Stimulated activated CD8-positive, alpha-beta memory T cell treated with anti-CD3 and anti-CD28 coated beads, Interleukin-15, amount 100 ng/mL, for 24 hours (primary cell): ENCODE data around the gene NRARP.

Experiments used
- DNase-seq: peaks from one replicate; pipeline ENCODE4 v3.0.0-alpha.2; 2020; ENCODE audit warnings: low read depth

The NRARP gene

DNA sequence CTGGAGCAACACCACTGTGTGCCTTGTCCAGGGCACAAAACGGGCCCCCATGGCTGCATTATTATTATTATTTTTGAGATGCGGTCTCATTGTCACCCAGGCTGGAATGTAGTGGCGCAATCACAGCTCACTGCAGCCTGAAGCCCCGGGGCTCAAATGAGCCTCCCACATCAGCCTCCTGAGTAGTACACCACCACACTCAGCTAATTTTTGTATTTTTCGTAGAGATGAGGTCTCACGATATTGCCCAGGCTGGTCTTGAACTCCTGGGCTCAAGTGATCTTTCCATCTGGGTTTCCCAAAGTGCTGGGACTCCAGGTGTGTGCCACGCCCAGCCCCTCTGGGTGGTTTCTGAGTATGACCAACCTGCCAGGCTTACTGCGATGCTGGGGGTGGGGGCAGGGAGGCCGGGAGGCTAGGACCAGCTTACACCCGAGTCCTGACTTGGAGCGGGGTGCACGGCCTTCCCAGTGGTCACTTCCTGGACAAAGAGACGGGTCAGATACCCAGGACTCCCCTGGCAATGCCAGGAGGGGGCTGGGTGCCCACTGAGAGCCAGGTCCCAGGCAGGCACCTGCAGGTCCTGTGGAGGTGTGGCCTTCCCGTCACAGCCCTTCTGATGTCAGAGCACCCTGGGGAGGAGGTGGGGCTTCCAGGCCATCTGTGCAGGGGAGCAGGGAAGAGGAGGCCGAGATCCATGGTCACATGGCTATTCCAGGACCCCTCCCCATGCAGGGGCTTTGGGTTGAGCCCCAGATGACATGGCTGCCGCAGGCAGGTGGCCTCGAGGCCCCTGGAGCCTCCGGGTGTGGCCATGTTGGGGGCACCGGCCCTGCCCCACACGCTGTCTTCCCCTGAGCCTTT lies 8.3 kb upstream of the NRARP start:
- no peak for DNase-seq

DNA sequence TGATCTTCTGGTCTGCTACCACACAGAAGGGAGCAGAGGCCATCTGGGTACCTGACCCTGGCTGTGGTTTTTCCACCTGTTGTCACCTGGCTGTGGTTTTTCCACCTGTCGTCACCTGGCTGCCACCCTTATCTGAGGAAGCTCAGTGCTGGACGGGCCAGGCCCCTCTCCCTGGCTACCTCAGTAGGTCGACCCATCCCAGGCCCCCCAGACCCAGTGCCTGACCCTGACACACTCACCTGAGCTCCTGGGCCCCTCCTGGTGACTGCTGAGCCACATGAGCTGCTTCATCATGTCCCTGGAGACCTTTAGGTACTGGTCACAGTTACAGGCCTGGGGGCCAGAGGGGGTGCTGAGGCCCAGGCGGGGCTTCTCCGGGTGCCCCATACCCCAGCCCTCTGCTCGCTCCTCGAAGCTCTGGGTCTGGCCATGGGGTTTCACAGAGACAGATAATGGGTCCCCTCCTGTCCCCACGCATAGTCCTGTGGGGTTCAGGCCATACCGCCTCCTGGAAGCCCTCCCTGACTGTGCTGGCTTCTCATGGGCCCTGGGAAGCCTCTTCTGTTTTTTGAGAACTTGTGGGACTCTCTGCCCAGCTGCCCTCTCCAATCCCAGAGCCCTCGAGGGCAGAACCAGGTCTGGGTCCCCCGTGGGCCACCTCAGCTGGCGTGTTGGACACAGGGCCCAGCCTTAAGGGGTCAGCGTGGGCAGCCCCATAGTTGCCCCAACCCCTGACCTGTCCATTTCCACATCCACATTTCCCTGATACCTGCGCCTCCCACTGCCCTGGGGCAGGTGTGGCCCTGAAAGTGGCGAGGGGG lies 7.5 kb upstream of the NRARP start:
- no peak for DNase-seq

DNA sequence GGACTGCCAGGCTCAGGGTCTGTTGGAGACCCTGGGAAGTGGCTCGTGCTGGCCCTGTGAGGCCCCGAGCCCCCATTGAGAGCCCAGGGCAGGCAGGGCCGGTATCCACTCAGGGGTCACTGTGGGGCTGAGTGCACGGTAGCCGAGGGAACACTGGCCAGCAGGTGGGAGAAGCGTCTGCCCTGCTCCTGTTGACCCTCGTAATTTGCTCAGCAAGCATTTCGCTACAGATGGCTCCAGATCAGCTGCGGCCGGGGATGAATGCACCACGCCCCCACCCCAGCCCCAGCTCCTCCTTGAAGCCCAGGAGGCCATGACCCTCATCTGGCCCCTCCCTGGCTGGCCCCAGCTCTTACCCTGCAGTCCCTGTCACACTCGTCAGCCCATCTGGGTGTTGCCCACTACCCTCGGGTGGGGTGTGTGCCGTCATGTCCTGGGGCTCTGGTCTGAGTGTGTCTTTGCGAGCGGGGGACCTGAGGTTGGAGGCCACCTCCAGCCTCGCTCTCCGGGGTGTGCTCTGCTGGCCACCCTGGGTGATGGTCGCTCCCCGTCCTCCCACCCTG lies 6.1 kb upstream of the NRARP start:
- DNase-seq = no peak

DNA sequence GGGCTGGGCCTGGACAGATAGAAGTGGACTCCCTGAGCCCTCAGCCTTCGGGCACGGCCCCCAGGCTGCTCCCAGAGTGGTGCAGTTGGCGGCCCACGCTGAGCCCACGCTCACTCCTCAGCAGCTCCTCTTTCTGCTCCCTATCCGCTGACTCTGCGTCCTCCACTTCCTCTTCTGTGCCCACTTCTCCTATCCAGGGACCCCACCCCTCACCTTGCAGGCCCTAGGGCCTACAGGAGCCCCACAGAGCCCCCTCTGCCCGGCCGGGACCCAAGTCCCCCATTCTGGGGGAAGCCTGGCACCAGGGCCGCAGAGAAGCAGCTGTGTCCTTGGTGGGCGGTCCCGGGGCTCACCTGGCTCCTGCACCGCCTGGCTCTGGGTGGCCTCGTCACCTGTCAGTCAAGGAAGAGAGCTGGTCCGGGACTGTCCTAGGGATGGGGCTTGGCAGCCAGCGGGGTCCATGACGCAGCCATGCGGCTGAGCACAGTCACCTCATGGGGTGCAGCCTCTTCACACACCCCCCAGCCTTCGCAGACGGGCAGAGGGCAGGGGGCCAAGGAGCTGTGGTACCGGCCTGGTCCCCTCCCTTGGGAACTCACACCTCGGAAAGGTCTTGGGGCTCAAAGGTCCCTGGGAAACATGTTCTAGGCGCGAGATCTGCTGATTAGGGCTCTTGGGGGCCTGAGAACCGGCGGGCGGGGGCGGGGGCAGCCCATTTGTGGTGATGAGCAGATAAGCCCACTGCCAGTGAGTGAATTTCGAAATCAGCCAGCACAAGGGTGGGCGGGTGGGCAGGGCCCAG lies 5.4 kb upstream of the NRARP start:
- no peak for DNase-seq

DNA sequence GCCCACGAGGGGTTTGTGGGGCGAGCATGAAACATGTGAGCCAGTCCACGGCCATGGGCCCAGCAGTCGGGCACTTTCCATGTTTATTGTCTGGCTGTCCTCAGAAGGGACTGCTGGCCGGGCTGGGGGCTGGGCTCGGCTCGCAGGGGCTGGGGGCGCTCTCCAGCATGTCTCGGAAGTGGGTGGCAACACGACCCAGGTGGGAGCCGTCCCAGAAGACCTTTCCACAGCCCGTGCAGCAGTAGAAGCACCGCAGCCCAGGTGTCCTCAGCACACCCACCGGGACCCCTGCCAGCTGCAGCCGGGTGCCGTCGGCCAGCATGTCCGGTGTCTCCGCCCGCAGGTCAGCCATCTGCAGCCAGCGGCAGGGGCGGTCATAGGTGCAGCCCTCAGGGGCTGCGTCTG lies 4.8 kb upstream of the NRARP start:
- DNase-seq = no peak

DNA sequence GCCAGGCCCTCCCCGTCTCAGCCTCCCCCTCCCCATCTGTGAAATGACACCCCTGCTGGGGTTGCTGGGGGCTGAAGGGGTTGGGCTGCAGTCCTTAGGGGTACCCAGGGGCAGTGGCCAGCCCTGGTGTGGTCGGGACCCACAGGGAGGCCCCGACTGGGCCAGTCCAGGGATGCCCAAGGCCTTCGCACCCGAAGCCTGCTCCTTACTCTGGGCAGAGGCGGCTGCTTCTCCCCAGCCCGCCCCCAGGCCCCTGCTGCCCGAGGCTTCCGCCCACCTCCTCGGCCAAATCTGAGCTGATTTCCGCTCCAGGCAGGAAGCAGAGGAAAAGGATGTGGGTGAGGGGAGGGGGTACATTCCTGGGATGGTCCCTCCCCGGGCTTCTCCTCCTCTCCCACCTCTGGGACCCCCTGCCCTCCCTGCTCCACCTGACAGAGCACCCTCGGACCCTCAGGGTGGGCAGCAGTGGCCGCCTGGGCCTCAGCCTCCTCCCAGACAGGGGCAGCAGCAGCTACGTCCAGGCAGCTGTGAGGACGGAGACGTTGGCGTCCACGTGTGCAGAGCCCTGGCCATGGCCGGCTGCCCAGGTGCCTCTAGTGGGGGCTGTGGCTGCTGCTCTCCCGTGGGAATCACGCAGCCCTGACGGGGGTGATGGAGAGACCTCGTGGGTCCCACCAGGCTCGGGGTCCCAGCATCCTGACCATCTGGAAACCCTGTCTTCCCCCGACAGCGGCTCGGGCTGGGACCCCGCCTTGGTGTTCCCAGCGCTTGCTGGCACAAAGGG lies 4.2 kb upstream of the NRARP start:
- no peak for DNase-seq

DNA sequence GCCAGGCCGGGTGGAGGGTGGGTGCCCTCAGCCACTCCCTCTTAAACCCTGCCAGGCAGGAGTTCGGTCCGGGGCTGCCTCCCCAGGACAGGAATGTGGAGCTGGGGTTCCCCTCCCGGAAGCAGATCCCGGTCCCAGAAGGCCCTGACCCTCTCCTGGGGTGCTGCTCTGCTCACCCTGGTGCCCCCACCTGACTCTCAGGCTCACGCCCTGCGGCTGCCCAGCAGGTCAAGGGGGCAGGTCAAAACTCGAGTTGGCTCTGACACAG lies 3.7 kb upstream of the NRARP start:
- DNase-seq = no peak

DNA sequence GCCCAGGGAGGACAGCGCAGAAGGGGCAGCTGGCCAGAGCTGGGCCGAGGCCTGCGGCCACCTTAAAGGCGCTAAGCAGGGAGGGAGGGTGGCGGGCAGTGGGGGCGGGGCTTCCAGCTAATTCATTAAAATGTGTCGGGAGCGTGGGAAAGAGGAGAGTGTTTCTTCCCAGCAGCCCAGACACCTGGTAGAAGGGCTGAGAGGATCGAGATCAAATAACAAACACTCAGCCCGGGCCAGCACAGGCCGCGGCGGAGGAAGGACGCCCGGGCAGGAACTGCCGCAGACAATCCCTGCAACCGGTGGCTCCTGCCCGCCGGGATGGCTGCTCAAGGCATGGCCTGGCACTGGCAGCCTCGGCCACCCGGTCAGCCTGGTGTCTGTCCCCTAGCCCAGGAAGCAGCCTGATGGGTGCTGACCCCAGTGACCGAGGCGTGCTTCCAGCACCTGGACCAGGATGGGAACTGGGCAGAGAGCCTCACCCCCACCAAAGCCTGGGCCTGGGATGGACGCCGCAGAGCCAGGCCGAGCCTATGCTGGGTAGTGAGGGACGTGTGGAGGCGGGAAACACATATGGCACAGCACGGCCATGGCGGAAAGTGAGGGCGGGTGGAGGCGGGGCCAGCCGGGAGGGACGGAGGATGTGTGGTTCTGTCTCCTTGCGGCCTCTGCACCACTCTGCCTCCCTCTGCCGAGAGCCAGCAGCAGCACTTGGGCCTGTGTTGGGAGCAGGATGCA lies 3.2 kb upstream of the NRARP start:
- no peak for DNase-seq

DNA sequence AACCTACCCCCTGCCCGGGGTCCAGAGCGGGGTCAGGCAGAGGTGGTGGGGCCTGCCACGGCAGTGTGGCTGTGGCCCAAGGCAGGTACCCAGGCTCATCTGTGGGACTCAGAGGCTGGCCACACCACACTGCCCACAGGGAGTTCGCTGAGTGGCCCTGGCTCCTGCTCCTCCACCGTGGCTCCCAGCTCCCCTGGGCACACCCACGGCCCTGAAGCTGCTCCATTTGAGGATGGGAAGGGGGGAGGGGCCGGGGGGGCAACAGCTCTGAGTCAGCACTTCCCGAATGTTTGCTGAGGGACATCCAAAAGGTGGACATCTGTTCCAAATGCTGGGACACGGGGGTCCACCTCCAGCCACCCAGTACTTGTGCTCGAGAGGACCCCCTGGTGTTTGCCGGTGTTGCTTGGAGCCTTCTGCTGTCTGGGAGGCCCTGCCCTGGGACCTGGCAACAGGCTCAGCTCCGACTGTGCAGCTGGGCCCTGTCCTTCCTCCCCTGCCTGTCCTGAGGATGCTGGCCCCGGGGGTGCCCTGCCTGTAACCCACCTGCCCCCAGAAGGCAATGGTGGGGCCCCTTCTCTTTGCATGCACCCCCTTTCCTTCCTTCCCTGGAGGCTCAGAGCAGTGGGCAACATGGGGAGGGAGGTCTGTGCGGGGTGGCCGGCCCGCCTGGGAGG lies 2.5 kb upstream of the NRARP start:
- DNase-seq = no peak

DNA sequence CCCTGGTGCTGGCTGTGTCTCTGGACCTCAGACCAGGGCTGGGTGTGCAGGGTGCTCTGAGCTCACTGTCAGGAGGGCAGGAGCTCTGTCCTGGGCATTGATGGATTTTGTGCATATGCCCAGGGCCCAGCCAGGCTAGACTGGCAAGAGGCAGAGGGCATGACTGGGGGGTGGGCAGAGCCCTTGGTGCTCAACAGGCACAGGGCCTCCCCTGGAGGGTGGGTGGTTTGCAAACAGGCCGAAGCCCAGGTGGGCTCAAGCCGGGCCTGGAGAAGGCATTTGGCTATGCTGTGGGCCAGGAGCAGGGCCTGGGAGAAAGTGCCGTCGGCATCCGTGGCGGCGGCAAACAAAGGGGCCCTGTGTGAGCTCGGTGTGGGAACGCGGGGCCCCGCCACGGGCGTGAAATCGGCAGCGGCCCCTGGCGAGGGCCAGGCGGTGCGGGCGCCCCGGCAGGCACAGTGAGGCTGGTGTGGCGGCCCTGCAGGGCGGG lies 1.9 kb upstream of the NRARP start:
- DNase-seq = no peak

DNA sequence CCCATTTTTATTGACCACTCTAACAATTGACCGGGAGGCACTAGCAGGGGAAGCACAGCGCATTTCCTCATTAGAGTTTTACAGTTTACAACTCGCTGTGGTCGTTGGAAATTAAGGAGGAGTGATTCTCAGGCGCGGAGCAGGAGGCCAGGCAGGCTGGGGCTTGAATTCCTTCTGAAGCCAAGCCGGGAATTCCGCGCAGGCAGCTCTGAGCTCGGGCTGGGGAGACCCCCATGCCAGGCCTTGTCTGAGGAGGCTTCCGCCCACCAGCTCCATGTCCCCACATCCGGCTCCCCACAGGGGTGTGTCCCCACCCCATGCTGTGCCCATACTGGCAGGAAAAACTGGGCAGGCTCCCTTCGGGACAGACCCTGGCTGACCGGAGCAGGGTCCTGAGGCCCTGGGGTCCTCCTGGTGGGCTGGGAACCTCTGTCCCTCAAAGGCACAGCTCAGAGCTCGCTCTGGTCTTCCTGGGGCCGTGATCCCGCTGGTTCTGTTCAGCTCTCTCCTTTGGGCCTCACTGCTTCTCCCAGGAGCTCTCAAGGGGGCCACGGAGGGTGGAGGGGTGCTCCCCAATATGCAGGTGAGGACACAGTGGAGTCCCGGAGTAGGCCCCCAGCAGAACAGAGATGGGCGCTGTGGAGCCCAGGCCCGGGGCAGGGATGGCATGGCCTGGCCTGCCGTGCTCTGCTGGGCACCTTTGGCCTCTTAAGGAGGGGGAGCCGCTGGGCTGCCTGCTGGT lies 1.3 kb upstream of the NRARP start:
- no peak for DNase-seq

DNA sequence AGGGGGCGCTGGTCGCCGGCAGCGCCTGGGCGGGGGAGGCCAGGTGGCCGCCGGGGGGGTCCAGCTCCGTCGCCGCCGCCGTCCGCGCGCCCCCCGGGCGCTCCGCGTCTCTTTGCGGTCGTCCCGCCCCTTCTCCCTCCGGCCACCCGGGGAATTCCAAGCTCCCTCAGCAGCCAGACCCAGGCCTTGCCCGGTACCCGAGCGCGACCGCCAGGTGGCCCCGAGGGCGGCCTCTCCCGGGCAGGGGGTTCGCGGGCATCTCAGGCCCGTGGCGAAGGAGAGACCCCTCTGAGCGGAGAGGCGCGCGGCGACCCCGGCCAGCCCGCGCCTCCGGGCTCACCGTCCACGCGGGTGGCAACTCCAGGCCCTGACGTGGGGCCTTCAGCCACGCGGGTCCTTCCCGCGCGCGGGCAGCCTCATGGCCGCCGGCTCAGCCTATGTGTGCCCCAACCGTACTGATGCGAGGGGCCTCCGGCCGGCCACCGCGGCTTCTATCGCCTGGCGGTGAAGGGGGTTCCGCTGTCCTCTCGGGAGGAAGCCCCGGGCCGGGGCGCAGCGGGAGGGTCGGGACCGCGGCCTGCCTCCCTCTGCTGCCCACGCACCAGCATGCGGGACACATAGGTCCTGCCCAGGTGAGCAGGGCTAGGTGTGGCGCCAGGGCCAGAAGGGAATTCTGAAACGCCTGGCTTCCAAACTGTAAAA lies 529 bp upstream of the NRARP start:
- DNase-seq = no peak

DNA sequence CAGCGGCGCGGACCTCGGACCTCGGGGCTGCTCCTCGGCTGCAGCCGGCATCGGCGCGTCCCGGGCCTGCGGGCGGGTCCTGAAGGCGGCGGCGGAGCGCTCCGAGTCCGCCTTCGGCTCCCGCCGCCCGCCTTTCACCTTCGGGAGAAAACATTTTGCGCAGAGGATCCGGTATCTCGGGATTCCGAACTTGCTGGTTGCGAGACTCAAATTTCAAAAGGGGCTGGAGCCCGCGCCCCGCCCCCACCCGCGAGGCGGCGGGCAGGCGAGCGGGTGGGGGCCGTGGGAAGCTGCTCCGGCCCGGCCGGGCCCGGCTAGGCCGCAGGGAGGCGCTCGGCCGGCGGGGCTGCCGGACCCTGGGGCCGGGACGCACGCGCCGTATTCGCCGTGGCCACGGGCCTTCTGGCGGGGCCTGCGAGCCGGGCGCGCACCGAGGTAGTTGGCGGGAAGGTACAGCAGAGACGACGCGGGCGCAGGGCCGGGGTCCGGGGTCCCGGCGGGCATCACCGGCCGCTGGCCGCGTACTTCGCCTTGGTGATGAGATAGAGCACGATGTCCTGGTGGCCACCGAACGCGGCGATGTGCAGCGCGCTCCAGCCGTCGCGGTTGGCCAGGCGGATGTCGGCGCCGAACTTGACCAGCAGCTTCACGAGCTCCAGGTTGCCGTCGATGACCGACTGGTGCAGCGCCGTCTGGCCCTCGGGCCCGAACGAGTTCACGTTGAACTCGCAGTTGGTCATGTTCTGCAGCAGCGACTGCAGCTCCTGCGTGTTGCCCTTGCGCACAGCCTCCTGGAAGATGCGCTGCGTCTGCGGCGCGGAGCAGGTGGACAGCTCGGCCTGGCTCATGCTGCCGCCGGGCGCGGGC lies 757 bp downstream of the NRARP start:
- DNase-seq = no peak

DNA sequence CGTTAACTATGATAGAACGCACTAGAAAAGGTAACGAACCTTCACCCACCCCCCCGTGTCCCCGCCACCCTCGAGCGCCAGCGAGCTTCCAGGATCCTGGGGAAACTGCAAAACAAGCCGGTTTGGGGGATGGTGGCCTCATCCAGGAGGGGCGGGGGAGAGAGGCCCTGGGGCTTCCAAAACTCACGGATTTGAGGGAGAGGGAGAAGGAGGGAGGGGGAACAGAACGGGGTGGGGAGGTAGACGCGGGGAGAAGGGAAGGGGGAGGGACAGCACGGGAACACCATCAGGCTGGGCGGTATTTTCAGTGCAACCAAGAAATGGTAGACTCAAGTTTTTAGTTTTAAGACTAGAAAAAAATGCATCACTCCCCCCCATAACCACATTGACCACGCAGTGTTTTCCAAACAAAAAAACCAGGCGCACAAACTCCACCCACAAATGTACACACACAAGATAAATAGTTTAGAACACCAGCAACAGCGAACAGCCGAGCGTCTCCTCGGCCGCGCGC lies 1.4 kb downstream of the NRARP start:
- no peak for DNase-seq

DNA sequence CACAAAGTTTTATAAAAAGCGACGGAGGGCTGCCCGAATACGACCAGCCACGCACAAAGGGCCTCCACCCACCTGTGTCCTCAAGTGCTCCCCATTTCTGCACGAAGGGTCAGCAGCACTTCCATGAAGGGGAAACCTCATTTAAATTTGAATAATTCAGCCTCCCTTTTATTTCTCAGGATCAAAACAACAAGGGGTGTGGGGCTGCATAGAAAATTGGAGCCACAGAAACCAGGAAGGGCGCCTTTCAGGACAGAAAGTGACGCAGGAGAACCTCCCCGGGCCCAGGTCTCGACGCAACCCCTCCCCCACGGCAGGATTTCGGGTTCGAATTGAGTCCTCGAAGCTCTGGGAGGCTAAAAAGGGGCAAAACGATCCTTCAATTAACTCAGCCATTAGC lies 2.1 kb downstream of the NRARP start:
- no peak for DNase-seq

DNA sequence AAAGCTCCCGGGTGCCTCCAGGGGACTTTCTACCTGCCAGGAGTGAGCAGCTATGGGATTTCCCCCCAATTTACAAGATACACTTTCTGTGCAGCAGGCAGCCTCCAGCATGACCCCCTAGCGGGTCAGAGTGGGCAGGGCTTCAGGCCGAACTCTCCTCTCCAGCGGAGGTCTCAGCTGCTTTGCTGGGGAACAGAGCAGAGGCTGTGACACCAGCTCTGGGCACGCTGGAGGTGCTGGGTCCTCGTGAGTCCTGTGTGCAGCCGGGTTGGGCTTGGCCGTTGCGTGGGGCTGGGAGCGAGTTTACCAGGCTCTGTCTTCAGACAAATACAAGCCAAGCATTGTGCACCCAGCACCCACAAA lies 2.9 kb downstream of the NRARP start:
- DNase-seq = no peak

DNA sequence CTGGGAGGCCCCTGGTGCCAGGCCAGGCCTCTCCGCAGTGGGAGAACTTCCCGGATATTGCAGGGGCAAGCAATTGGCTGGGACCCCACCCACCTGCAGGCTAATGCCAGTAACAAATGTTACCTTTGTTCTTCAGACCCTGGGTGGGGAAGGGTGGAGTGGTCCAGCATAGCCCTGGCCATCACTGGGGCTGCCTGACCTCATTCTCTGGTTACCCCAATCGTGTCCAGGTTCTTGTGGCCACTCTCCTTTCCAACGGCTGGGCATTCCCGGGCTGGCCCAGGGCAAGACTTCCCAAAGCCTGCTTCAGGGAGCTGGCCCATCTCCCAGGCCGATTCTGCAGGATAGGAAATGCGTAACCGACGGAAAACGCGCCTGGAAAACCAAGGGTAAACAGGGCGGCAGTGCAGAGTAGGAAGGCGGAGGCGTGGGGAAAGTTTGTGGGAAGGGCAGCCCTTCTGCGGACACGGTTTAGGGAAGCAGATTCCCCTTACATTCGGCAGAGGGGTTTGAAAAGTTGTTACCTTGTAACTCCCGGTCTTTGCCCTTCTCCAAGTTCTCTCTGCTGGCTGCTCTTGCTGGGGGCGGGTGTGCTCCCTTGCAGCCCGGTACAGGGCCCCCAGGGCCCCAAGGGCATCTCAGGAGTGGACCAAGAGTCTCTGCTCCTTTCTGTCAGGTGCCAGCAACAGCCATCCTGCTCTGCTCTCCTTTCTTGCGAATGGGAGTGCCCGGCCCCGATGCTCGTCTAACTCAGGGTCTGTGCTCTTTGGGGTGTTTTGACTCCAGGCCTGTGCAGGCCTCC lies 3.5 kb downstream of the NRARP start:
- DNase-seq = no peak
